Neural cell (in vitro differentiated cells): ENCODE data around the gene IL1R2. TPM values are rescaled to one million over a fixed set of nuclear protein-coding genes. Genes with fewer than 3 reads are reported as not detected.

Source experiments
- H2AFZ ChIP-seq: fragments of 200-600, 300-800 bp; sonication (generic), shearing (Covaris generic); 2 replicates; pipeline ENCODE4 v1.6.0; 2014; ENCODE audit warnings: low read depth, mild to moderate bottlenecking, antibody characterized with exemption, low read length, moderate library complexity
- H3F3A ChIP-seq: fragments of 200-600 bp; shearing (Covaris generic); 2 replicates; pipeline ENCODE4 v1.6.1; 2016; ENCODE audit warnings: mild to moderate bottlenecking, moderate library complexity, mixed read lengths, antibody characterized with exemption, low read length; ENCODE audit not compliant: insufficient read depth, poor library complexity, severe bottlenecking
- H3K27ac ChIP-seq: fragments of 200-600, 300-800 bp; sonication (generic), shearing (Covaris generic); 2 replicates; pipeline ENCODE4 v1.5.1; 2014; ENCODE audit warnings: mild to moderate bottlenecking, low read length, moderate library complexity
- H3K27me3 ChIP-seq: fragments of 300-800, 200-600 bp; sonication (generic), shearing (Covaris generic); 2 replicates; pipeline ENCODE4 v1.6.0; 2014; ENCODE audit warnings: mild to moderate bottlenecking, low read depth, low read length, moderate library complexity; ENCODE audit not compliant: insufficient read depth
- H3K36me3 ChIP-seq: fragments of 300-800, 200-600 bp; sonication (generic), shearing (Covaris generic); 2 replicates; pipeline ENCODE4 v1.5.1; 2014; ENCODE audit warnings: mild to moderate bottlenecking, antibody characterized with exemption, low read length, moderate library complexity; ENCODE audit not compliant: insufficient read depth
- H3K4me2 ChIP-seq: fragments of 300-800, 200-600 bp; sonication (generic), shearing (Covaris generic); 2 replicates; pipeline ENCODE4 v1.6.0; 2014; ENCODE audit warnings: mild to moderate bottlenecking, low read length
- H3K4me3 ChIP-seq: fragments of 300-800, 200-600 bp; sonication (generic), shearing (Covaris generic); 2 replicates; pipeline ENCODE4 v1.5.1; 2014; ENCODE audit warnings: mild to moderate bottlenecking, low read length, moderate library complexity
- H3K79me2 ChIP-seq: fragments of 200-600 bp; shearing (Covaris generic); replicated peaks from 2 replicates; pipeline ENCODE4 v1.6.0; 2014; ENCODE audit warnings: mild to moderate bottlenecking, low read length, moderate library complexity; ENCODE audit not compliant: insufficient read depth
- H3K9ac ChIP-seq: fragments of 300-800, 200-600 bp; sonication (generic), shearing (Covaris generic); 2 replicates; pipeline ENCODE4 v1.6.1; 2016; ENCODE audit warnings: mild to moderate bottlenecking, low read length, mixed read lengths
- H3K9me2 ChIP-seq: fragments of 200-600 bp; shearing (Covaris generic); 2 replicates; pipeline ENCODE4 v1.6.1; 2016; ENCODE audit warnings: mild to moderate bottlenecking, low read length, mixed read lengths; ENCODE audit not compliant: insufficient read depth
- H3K9me3 ChIP-seq: fragments of 200-600, 300-800 bp; sonication (generic), shearing (Covaris generic); 2 replicates; pipeline ENCODE4 v1.6.1; 2016; ENCODE audit warnings: mild to moderate bottlenecking, mixed run types, low read length, moderate library complexity, mixed read lengths
- H4K20me1 ChIP-seq: fragments of 200-600 bp; shearing (Covaris generic); 2 replicates; pipeline ENCODE4 v1.6.1; 2016; ENCODE audit warnings: mild to moderate bottlenecking, mixed run types; ENCODE audit not compliant: insufficient read depth
- CTCF ChIP-seq: fragments of 450-650 bp; IDR thresholded peaks from 2 replicates; pipeline ENCODE4 v1.5.1; 2014; ENCODE audit warnings: antibody characterized with exemption, mild to moderate bottlenecking, moderate library complexity; ENCODE audit not compliant: poor library complexity, severe bottlenecking
- EP300 ChIP-seq: fragments of 450-650 bp; conservative IDR thresholded peaks from 2 replicates; pipeline ENCODE4 v1.6.1; 2014; ENCODE audit warnings: antibody characterized with exemption, mild to moderate bottlenecking, moderate library complexity; ENCODE audit not compliant: poor library complexity, severe bottlenecking
- EZH2 ChIP-seq: fragments of 200-600, 300-800 bp; shearing (Covaris generic), sonication (generic); IDR thresholded peaks from 2 replicates; pipeline ENCODE4 v1.6.1; 2014; ENCODE audit warnings: antibody characterized with exemption, low read length, borderline replicate concordance, mild to moderate bottlenecking; ENCODE audit not compliant: insufficient read depth, poor library complexity, severe bottlenecking
- MXI1 ChIP-seq: fragments of 450-650 bp; conservative IDR thresholded peaks from 2 replicates; pipeline ENCODE4 v1.6.1; 2014; ENCODE audit warnings: antibody characterized with exemption, mild to moderate bottlenecking; ENCODE audit not compliant: poor library complexity, severe bottlenecking
- POLR2AphosphoS5 ChIP-seq: IDR thresholded peaks from 2 replicates; pipeline ENCODE4 v1.6.1; 2012
- RAD21 ChIP-seq: fragments of 450-650 bp; conservative IDR thresholded peaks from 2 replicates; pipeline ENCODE4 v1.6.1; 2014; ENCODE audit warnings: antibody characterized with exemption, mild to moderate bottlenecking, moderate library complexity
- REST ChIP-seq: IDR thresholded peaks from 2 replicates; pipeline ENCODE4 v1.6.1; 2012; ENCODE audit warnings: borderline replicate concordance
- SMC3 ChIP-seq: fragments of 450-650 bp; conservative IDR thresholded peaks from 2 replicates; pipeline ENCODE4 v1.6.1; 2014; ENCODE audit warnings: antibody characterized with exemption, mild to moderate bottlenecking, moderate library complexity; ENCODE audit not compliant: poor library complexity
- TAF1 ChIP-seq: IDR thresholded peaks from 2 replicates; pipeline ENCODE4 v1.6.1; 2012; ENCODE audit warnings: low read depth
- polyA plus RNA-seq: library from polyadenylated mRNA; depleted of rRNA; stranded (reverse); fragments of >200 nt; gene quantifications from 2 replicates; pipeline ENCODE4 v1.2.3, GENCODE V29; 2014

IL1R2 gene
- polyA plus RNA-seq, 1 donor from 2014 or later, result not detected

- no peaks in the 10 kb centered on the region for H4K20me1 ChIP-seq
- no peaks in the 10 kb centered on the region for H3K36me3 ChIP-seq
- no peak overlapping the region for H3K4me3 ChIP-seq
- no peaks in the 10 kb centered on the region for H3F3A ChIP-seq
- H3K27me3 ChIP-seq, result no peaks in the 10 kb centered on the region
- TF ChIP-seq EP300 (no peak), EZH2 (no peak), MXI1 (no peak), SMC3 (no peak), CTCF (no peak), REST (no peak), POLR2AphosphoS5 (no peak), TAF1 (no peak), RAD21 (no peak)
- H3K9me3 ChIP-seq, result no peaks in the 10 kb centered on the region
- H3K9ac ChIP-seq, result no peak overlapping the region
- no peak overlapping the region for H3K27ac ChIP-seq
- H3K79me2 ChIP-seq, result no peaks in the 10 kb centered on the region
- H3K9me2 ChIP-seq, result no peaks in the 10 kb centered on the region
- no peak overlapping the region for H3K4me2 ChIP-seq
- H2AFZ ChIP-seq, result no peak overlapping the region
Observed at GRCh38 chr2:101985793-101986164, 6.0 kb upstream of the IL1R2 start.

GRCh38 chr2:101986376-101986775 lies 5.4 kb upstream of the IL1R2 start:
- H3K9ac ChIP-seq, result no peak overlapping the region
- H3K36me3 ChIP-seq, result no peaks in the 10 kb centered on the region
- no peak overlapping the region for H3K4me2 ChIP-seq
- H3K9me3 ChIP-seq, result no peaks in the 10 kb centered on the region
- H3K4me3 ChIP-seq, result no peak overlapping the region
- H3K9me2 ChIP-seq, result no peaks in the 10 kb centered on the region
- H3K27me3 ChIP-seq, result no peaks in the 10 kb centered on the region
- no peak overlapping the region for H3K27ac ChIP-seq
- H2AFZ ChIP-seq, result no peak overlapping the region
- no peaks in the 10 kb centered on the region for H3K79me2 ChIP-seq
- TF ChIP-seq EP300 (no peak), SMC3 (no peak), TAF1 (no peak), CTCF (no peak), POLR2AphosphoS5 (no peak), RAD21 (no peak), MXI1 (no peak), REST (no peak), EZH2 (no peak)
- no peaks in the 10 kb centered on the region for H3F3A ChIP-seq
- no peaks in the 10 kb centered on the region for H4K20me1 ChIP-seq
